Peyer's patch (tissue), 4 donors: ENCODE results near the gene MOSMO.

ENCODE experiments used
- CTCF ChIP-seq, 6 experiments: fragments of 450-650 bp in 4 of 6; fragments of 200-600 bp in 2 of 6; sonication (generic) in 1 of 6; IDR thresholded peaks; one replicate each; pipeline ENCODE4 v1.5.1; 2017 to 2019; ENCODE audit warnings: antibody characterized with exemption in 6 of 6, mild to moderate bottlenecking in 3 of 6, moderate library complexity in 1 of 6
- POLR2A ChIP-seq, 2 donors: fragments of 450-650 bp; IDR thresholded peaks; one replicate each; pipeline ENCODE4 v1.5.1; 2017; ENCODE audit warnings: antibody characterized with exemption in 2 of 2, mild to moderate bottlenecking in 2 of 2, moderate library complexity in 2 of 2

GRCh38 chr16:22034503-22034902, 26.6 kb downstream of the MOSMO start:
- TF ChIP-seq POLR2A (IDR thresholded peaks at IDR 0.05), result no peak
- TF ChIP-seq CTCF (IDR thresholded peaks at IDR 0.05), result no peak
